AG20443 (cell line): ENCODE measurements around the gene HOXD11.

ENCODE experiments used
- DNase-seq: peaks from one replicate; pipeline ENCODE4 v3.0.0; 2012; ENCODE audit warnings: low spot score, mixed read lengths

Gene HOXD11

DNA sequence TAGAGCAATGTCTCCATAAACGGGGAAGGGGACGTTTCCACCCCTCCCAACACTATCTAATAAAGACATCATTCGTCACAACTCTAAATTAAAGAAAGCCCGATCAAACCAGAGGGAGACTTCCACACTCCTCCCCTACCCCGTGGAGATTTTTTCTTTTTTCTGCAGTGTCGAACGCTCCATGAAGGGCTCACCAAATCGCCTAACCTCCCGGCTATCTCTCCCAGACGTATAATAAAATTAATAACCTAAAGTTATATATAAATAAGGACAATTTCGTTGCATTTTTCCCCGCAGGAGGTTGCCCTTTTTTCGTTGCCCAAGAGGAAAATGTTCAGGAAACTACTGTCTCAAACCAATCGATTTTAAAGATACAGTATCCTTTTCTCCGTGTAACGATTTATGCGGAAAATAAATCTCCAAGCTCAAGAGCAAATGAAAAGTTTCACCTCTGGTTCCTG lies 25.7 kb upstream of the HOXD11 start:
- no peak for DNase-seq

- no peak for DNase-seq
These were observed 25.1 kb upstream of the HOXD11 start for GRCh38 chr2:176081837-176082524.

DNA sequence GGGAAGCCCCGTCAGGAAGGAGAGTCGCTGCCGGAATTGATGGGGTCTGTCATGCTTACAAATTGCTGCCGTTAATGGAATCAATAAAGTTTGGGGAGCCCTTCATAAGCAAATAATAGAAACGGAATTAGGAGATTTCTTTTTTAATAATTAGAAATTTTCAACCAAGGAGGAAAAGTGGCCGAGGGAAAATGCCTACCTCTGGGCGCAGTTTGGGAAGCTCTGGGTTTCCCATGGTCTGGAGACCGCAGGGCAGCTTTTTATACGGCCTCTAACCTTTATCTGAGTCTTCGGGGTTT lies 24.6 kb upstream of the HOXD11 start:
- DNase-seq, result no peak

DNA sequence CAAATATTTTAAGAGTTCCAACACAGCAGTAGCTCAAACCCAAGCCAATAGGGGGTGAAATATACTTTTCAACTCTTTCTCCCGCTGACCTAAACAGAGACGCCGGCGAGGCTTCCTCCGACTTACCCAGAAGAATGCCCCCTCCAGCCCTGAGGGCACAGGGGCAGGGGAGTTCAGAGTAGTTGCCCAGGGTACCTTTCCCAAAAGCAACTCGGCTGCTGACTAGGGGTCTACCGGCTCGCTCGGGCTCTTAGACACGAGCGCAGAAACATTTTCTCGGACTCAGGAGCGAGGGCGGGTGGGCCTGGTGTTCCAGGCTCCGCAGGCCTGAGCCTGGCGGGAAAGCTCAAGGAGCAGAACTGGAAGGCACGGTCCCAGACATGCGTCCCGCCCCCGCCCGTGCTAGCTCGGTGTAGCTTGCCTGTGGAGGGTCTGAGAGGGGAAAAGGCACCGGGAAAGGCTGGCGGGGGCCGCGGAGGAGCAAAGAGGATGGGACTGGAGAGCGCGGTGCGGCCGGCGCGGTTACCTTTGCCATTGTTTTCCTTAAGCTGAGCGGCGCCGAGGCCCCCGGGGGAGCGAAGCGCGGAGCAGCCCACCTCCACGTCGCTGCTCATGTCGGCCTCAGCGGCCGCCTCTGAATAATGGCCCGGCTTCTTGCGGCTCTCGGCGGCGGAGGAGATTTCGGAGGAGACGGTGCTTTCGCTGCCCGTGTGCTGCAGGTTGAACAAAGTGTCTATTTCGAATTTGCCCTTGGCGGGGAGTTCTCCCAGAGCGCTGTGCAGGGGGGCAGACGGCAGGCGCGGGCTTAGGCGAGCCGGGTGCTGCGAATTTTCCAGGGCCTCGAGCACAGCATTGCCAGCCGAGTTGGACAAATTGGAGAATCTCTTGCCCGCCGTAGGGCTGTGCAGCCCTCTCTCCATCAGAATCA lies 24.0 kb upstream of the HOXD11 start:
- DNase-seq, result no peak

GRCh38 chr2:176083796-176084261 lies 23.3 kb upstream of the HOXD11 start, which contains the start of gene EVX2:
Gene EVX2, minus strand, starts transcription at chr2:176083962. Its CDS starts 186 bp downstream, at chr2:176083776.
- DNase-seq, result no peak

GRCh38 chr2:176084611-176085119 lies 22.4 kb upstream of the HOXD11 start:
- no peak for DNase-seq

- no peak for DNase-seq
These were observed 21.8 kb upstream of the HOXD11 start for GRCh38 chr2:176085120-176085788.

DNA sequence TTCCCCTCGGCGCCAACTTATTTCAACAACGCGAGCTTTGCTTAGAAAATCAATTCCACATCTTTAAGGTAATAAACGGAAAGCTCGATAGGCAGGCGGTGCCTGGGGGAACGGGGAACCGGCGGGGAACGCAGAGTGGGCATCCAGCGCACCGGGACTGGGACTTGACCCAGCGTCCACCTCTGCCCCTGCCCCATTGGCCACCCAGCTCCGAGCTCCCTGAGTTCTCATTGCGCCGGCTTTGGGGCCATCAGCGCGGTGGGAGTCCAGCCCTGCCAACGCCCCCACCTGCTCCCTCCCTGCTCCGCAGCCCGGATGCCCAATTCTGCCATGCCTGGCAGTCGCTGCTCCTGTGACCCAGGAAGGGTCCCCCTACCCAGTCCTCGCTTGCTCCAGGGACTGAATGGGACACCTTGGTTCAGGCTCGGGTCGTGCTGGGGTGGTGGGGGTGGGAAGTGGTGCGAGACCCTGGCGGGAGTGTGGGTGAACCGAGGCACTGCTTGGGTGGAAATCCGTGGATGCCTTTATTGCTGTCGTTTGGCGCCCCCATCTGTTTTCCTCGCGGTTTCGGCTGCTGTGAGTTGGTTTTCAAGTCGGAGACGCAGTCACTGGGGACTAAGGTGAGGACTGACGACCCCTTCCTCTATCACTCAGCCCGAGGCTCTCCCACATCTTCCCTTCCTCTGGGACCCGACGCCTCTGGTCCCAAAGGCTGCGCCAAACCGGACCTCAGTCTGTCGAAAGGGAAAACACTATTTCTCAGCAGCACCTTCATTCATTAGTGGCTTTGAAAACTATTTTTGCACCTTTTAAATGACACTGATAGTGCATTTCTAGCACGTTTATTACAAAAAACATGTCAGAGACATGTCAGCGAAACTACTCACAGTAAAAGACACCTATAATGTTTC lies 21.0 kb upstream of the HOXD11 start:
- peak; percentile 56 for DNase-seq

DNA sequence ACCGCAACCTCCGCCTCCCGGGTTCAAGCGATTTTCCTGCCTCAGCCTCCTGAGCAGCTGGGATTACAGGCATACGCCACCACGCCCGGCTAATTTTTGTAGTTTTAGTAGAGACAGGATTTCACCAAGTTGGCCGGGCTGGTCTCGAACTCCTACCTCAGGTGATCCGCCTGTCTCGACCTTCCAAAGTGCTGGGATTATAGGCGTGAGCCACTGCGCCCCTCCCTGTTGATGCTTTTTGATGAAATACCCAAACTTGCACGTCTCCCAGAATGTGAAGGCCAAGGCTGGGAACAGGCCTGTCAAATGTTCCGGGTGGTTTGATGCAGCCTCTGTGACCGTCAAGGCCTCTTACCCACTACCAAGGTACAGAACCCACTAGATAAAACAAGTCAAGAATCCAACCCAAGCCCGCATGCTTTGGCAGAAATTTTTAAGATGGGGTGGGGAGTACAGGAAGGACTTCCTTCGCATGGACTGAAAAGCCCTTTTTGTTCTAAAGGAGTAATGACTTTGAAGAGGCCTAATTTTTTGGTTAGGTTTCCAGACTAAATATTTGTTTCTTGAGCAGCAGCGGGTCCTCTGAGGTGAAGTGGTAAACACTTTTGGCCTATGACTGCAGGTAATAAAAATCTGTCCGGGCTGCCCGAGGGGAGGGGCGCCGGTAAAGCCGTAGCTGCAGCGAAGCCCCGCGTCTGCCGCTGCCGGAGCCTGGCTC lies 19.6 kb upstream of the HOXD11 start:
- DNase-seq, result no peak

DNA sequence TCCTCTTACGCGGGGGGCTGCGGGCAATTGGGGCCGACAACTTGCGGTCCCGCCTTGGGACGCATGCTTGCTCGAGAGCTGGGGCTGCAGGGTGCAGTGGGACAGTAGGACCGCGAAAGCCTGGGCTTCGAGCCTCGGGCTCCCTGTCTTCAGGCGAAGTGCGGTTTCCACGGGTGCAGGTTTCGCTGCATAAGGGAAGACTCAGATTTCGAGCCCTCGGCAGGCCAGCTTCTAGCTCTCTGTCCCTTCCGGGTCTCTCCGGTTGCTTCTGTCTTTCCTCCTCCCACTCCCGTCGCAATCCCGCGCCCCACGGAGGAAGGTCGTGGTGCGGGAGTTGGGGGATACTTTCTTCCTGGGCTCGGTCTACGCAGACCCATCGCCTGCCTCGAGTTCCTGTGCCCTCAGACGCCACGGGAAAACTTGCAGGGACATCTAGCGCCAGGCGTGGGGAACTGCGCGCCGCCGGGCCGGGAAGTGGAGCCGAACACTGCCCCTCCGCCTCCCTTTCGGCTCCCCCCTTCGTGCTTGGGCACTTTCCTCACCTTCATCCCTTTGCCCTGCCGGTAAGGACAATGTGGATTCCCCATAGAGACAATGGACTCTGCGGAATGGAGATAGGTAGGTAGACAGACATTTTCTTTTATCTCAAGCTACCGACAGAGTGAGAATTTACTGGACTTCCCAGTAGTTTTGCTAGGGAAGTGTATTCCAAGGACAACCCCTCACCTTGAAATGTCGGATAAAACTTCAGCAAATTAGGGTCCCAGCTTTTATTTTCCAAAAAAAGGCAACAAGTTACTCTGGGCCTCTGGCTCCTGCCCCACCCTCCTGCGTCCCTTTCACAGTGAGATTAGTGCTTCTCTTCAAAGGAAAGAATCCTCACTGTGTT lies 18.8 kb upstream of the HOXD11 start:
- peak; percentile 84 for DNase-seq

DNA sequence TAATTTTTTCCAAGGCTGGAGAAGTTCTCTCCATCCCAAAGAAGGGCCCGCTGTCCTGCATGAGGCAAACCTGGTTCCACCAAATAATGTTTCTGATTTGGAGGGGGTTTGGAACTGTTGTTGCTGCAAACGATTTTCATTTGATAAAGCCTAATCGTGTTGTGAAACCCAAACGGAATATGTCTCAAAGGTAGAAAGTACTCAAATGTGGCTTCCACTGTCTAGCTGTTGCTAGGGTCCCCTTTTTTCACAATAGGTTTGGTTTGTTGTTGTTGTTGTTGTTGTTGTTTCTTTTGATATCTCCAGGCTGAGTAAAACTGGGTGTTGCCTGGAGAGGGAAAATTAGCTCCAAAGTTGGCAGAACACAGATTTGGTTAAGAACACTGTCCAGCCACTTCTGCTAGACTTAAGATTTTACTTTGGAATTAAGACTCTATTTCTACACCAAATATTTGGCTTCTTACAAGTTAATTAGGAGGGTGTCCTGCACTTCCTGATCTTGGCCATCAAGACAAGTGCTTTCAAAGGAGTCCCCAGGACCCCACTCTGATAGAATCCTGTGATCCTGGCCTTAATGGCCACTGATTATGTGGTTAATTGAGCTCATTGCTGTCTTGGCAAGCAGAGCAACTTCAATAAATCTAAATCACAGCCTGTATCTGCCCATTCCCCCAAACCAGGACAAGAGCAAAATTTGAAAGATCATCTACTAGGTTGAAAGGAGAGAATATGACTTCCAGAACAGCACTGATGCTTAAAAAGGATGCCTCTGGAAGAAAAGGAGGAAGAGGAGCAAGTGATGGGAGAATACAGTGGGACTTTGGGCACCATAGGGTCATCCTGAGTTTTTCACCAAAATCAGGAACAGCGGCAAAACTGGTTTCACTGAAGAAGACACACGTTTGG lies 17.9 kb upstream of the HOXD11 start:
- DNase-seq, result no peak

GRCh38 chr2:176089843-176090395 lies 17.2 kb upstream of the HOXD11 start:
- DNase-seq, result no peak

- DNase-seq, result no peak
These were observed 16.2 kb upstream of the HOXD11 start for GRCh38 chr2:176090862-176091261.

- DNase-seq, result no peak
These were observed 15.5 kb upstream of the HOXD11 start for GRCh38 chr2:176091329-176092258.

- DNase-seq, result peak; percentile 63
These were observed 14.6 kb upstream of the HOXD11 start, which contains the start of gene HOXD13 for GRCh38 chr2:176092270-176093144. Gene HOXD13, plus strand, starts transcription at chr2:176092721. Its CDS starts 170 bp downstream, at chr2:176092891.
